Measurements from ENCODE around the gene LRRC37A3.
"Not testable (repeated sequence)": the region's sequence is repeated elsewhere in the genome, so short reads cannot be mapped to it uniquely, and the experiment has no call there.

DNA sequence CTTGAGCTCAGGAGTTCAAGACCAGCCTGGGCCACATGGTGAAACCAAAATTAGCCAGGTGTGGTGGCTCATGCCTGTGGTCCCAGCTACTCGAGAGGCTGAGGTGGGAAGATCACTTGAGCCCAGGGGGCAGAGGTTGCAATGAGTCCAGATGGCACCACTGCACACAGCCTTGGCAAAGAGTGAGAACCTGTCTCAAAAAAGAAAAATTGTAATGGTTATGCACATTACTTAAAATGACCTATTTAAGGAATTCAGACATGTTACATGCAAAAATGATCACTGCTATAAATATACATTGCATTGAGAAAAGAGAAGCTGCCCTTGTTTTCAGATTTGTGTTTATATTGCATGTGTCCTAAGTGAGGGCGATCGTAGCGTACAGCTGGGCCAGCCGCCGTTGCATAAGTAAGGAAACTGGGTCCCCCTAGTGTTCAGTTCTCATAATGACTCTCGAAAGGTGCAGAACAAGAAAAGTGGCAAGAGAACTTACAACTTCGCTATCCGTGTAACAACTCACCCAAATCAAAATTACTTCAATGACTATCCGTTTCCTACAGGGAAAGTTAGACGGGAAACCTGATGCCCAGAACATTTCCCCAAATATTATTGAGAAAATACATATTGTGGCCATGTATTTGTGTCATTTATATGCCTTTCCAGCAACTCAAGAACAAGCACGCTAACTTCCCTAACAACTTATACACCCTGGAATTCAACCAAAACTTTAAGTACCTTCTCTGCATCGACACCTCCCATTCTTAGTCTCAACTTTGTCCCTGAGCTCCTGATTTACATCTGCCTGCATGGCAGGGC is 42.5 kb upstream of the LRRC37A3 start:
- TF ChIP-seq, protein P1, sequence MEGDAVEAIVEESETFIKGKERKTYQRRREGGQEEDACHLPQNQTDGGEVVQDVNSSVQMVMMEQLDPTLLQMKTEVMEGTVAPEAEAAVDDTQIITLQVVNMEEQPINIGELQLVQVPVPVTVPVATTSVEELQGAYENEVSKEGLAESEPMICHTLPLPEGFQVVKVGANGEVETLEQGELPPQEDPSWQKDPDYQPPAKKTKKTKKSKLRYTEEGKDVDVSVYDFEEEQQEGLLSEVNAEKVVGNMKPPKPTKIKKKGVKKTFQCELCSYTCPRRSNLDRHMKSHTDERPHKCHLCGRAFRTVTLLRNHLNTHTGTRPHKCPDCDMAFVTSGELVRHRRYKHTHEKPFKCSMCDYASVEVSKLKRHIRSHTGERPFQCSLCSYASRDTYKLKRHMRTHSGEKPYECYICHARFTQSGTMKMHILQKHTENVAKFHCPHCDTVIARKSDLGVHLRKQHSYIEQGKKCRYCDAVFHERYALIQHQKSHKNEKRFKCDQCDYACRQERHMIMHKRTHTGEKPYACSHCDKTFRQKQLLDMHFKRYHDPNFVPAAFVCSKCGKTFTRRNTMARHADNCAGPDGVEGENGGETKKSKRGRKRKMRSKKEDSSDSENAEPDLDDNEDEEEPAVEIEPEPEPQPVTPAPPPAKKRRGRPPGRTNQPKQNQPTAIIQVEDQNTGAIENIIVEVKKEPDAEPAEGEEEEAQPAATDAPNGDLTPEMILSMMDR (IDR thresholded peaks at IDR 0.05): peak; percentile 50 to 87 (median 84)
- not testable (repeated sequence) for TF ChIP-seq POLR2A (IDR thresholded peaks at IDR 0.05)
